HepG2 (cell line): ENCODE measurements around the gene ITGAE. TPM values are rescaled to one million over a fixed set of nuclear protein-coding genes. Genes with fewer than 3 reads are reported as not detected.

Source experiments
- CEBPB ChIP-seq: IDR thresholded peaks from 2 replicates; pipeline ENCODE4 v1.6.1; 2011; ENCODE audit warnings: low read depth, low read length, improper control_type of control experiment, borderline replicate concordance
- CREM ChIP-seq, 2 experiments: sonication (generic) in 1 of 2; formaldehyde crosslinking in 1 of 2; IDR thresholded peaks; 2 replicates each; pipeline versions ENCODE4 v1.4.0 to v1.6.1; 2016 to 2020; ENCODE audit warnings: antibody characterized with exemption in 1 of 2, mild to moderate bottlenecking in 1 of 2, missing genetic modification reagents in 1 of 2
- GTF2F1 ChIP-seq: fragments of 150-350 bp; IDR thresholded peaks from 2 replicates; pipeline ENCODE4 v1.6.1; 2014; ENCODE audit warnings: low read length
- HES4 ChIP-seq: sonication (generic); formaldehyde crosslinking; IDR thresholded peaks from 2 replicates; pipeline ENCODE4 v1.9.0; 2021; ENCODE audit warnings: mild to moderate bottlenecking, missing genetic modification reagents, borderline replicate concordance
- HINFP ChIP-seq: sonication (generic); formaldehyde crosslinking; IDR thresholded peaks from 2 replicates; pipeline ENCODE4 v1.4.0; 2020; ENCODE audit warnings: low read depth, mild to moderate bottlenecking, missing genetic modification reagents
- HNRNPL ChIP-seq: fragments of 200-400 bp; formaldehyde crosslinking; IDR thresholded peaks from 2 replicates; pipeline ENCODE4 v1.6.1; 2017; ENCODE audit warnings: mild to moderate bottlenecking, low read depth, low read length
- MEIS2 ChIP-seq: sonication (generic); formaldehyde crosslinking; IDR thresholded peaks from 2 replicates; pipeline ENCODE4 v1.9.0; 2021; ENCODE audit warnings: mild to moderate bottlenecking, missing genetic modification reagents
- MTA1 ChIP-seq: sonication (generic); formaldehyde crosslinking; IDR thresholded peaks from 2 replicates; pipeline ENCODE4 v1.4.0; 2020; ENCODE audit warnings: missing genetic modification reagents, mild to moderate bottlenecking, borderline replicate concordance
- NFE2 ChIP-seq: sonication (generic); formaldehyde crosslinking; IDR thresholded peaks from 2 replicates; pipeline ENCODE4 v1.4.0; 2020; ENCODE audit warnings: missing genetic modification reagents
- PRDM15 ChIP-seq: sonication (generic); formaldehyde crosslinking; IDR thresholded peaks from 2 replicates; pipeline ENCODE4 v1.4.0; 2020; ENCODE audit warnings: missing genetic modification reagents
- RAD21 ChIP-seq: fragments of 450-650 bp; formaldehyde crosslinking; IDR thresholded peaks from 2 replicates; pipeline ENCODE4 v1.5.0; 2020; ENCODE audit warnings: mild to moderate bottlenecking
- TCF7 ChIP-seq: sonication (generic); IDR thresholded peaks from 2 replicates; pipeline ENCODE4 v1.6.1; 2016; ENCODE audit warnings: antibody characterized with exemption, low read depth
- YEATS2 ChIP-seq: sonication (generic); formaldehyde crosslinking; IDR thresholded peaks from 2 replicates; pipeline ENCODE4 v1.4.0; 2020; ENCODE audit warnings: missing genetic modification reagents, borderline replicate concordance
- ZBTB10 ChIP-seq: sonication (generic); formaldehyde crosslinking; IDR thresholded peaks from 2 replicates; pipeline ENCODE4 v1.4.0; 2020; ENCODE audit warnings: missing genetic modification reagents, borderline replicate concordance
- ZNF264 ChIP-seq: sonication (generic); formaldehyde crosslinking; IDR thresholded peaks from 2 replicates; pipeline ENCODE4 v1.4.0; 2020; ENCODE audit warnings: missing genetic modification reagents
- ZNF33A ChIP-seq: sonication (generic); formaldehyde crosslinking; IDR thresholded peaks from 2 replicates; pipeline ENCODE4 v1.5.1; 2020; ENCODE audit warnings: missing genetic modification reagents, mild to moderate bottlenecking, moderate library complexity, borderline replicate concordance
- ZNF460 ChIP-seq: sonication (generic); formaldehyde crosslinking; IDR thresholded peaks from 2 replicates; pipeline ENCODE4 v1.5.1; 2020; ENCODE audit warnings: missing genetic modification reagents, mild to moderate bottlenecking, borderline replicate concordance
- ZNF530 ChIP-seq: sonication (generic); formaldehyde crosslinking; IDR thresholded peaks from 2 replicates; pipeline ENCODE4 v1.5.0; 2020; ENCODE audit warnings: low read depth, mild to moderate bottlenecking, missing genetic modification reagents
- ZNF569 ChIP-seq: sonication (generic); formaldehyde crosslinking; IDR thresholded peaks from 2 replicates; pipeline ENCODE4 v1.5.0; 2020; ENCODE audit warnings: mild to moderate bottlenecking, missing genetic modification reagents, moderate library complexity, borderline replicate concordance
- ZNF883 ChIP-seq: sonication (generic); formaldehyde crosslinking; IDR thresholded peaks from 2 replicates; pipeline ENCODE4 v1.5.1; 2020; ENCODE audit warnings: mild to moderate bottlenecking, missing genetic modification reagents; ENCODE audit errors: not compliant biosample characterization
- polyA plus RNA-seq, 8 experiments: library from polyadenylated mRNA; depleted of rRNA in 3 of 8; stranded (reverse) in 7 of 8; unstranded in 1 of 8; fragments of >200 nt; fragmentation: Illumina TruSeq in 4 of 8; extraction: Trizol in 4 of 8; gene quantifications; 2 replicates each; pipeline versions ENCODE4 v1.2.1 to v1.2.3, GENCODE V29; 2011 to 2016; ENCODE audit warnings: low read depth in 4 of 8, missing spikeins in 1 of 8, mixed read lengths in 1 of 8; ENCODE audit not compliant: insufficient read depth in 1 of 8
- total RNA-seq, 5 experiments: library from RNA; depleted of rRNA; stranded (reverse); fragments of >200 nt; fragmentation: Illumina TruSeq; extraction: Trizol; gene quantifications; 2 replicates each; pipeline ENCODE4 v1.2.3, GENCODE V29; 2016; ENCODE audit warnings: low read depth in 1 of 5

The ITGAE gene
- total and polyA plus RNA-seq, 2 of the 13 experiments (the other 11 are each of a cell fraction or from before 2014, with no cell fraction given) = 42.3 to 49.0 TPM

- peak; percentile 65; the same call in 1 of the 2 replicates for TF ChIP-seq ZBTB10 (CRISPR knock-in tag)
- peak; percentile 61; the same call in 1 of the 2 replicates for TF ChIP-seq HES4 (CRISPR knock-in tag)
- TF ChIP-seq ZNF883 (CRISPR knock-in tag) = peak; percentile 13
- TF ChIP-seq ZNF569 (CRISPR knock-in tag) = no peak
- 0 out of 2 replicates have a peak, but pooled peaks have one; percentile 34 for TF ChIP-seq ZNF33A (CRISPR knock-in tag)
- no peak for TF ChIP-seq ZNF530 (CRISPR knock-in tag)
- TF ChIP-seq GTF2F1 = no peak
- TF ChIP-seq MEIS2 (CRISPR knock-in tag) = peak; percentile 77
- TF ChIP-seq YEATS2 = peak; percentile 43
- no peak for TF ChIP-seq NFE2 (CRISPR knock-in tag)
- TF ChIP-seq CEBPB = no peak
- peak; percentile 56; the same call in 1 of the 2 replicates for TF ChIP-seq HINFP (CRISPR knock-in tag)
- 0 out of 2 replicates have a peak, but pooled peaks have one; percentile 25 for TF ChIP-seq PRDM15 (CRISPR knock-in tag)
- TF ChIP-seq CREM (IDR thresholded peaks at IDR 0.05) = peak; percentile 38; the same call in 1 of the 2 replicates
- TF ChIP-seq CREM (CRISPR knock-in tag; IDR thresholded peaks at IDR 0.05) = no peak
- TF ChIP-seq RAD21 (CRISPR knock-in tag) = peak; percentile 52
- peak; percentile 24; the same call in 1 of the 2 replicates for TF ChIP-seq ZNF460
- peak; percentile 83 for TF ChIP-seq MTA1 (CRISPR knock-in tag)
- peak; percentile 90; the same call in 1 of the 2 replicates for TF ChIP-seq HNRNPL
- TF ChIP-seq ZNF264 = peak; percentile 85
- peak; percentile 47 for TF ChIP-seq TCF7
These were observed 6.2 kb downstream of the ITGAE start (continued) for GRCh38 chr17:3794557-3795389.
